HepG2 (cell line): ENCODE results near the gene IER2. TPM values are rescaled to one million over a fixed set of nuclear protein-coding genes. Genes with fewer than 3 reads are reported as not detected.

Source experiments
- AHDC1 ChIP-seq: sonication (generic); formaldehyde crosslinking; IDR thresholded peaks from 2 replicates; pipeline ENCODE4 v1.5.1; 2020; ENCODE audit warnings: mild to moderate bottlenecking, missing genetic modification reagents, borderline replicate concordance
- FOXM1 ChIP-seq: sonication (generic); formaldehyde crosslinking; IDR thresholded peaks from 2 replicates; pipeline ENCODE4 v1.5.0; 2020; ENCODE audit warnings: missing genetic modification reagents
- FOXP1 ChIP-seq, 2 experiments: fragments of 450-650 bp in 1 of 2; IDR thresholded peaks; 2 replicates each; pipeline ENCODE4 v1.6.1; 2017 to 2018; ENCODE audit warnings: antibody characterized with exemption in 1 of 2
- HINFP ChIP-seq: sonication (generic); formaldehyde crosslinking; IDR thresholded peaks from 2 replicates; pipeline ENCODE4 v1.4.0; 2020; ENCODE audit warnings: low read depth, mild to moderate bottlenecking, missing genetic modification reagents
- HOXA5 ChIP-seq: sonication (generic); formaldehyde crosslinking; IDR thresholded peaks from 2 replicates; pipeline ENCODE4 v1.4.0; 2020; ENCODE audit warnings: missing genetic modification reagents
- JDP2 ChIP-seq: sonication (generic); formaldehyde crosslinking; IDR thresholded peaks from 2 replicates; pipeline ENCODE4 v1.8.1; 2022; ENCODE audit warnings: missing genetic modification reagents, borderline replicate concordance
- JUN ChIP-seq: sonication (generic); formaldehyde crosslinking; IDR thresholded peaks from 2 replicates; pipeline ENCODE4 v1.4.0; 2020; ENCODE audit warnings: mild to moderate bottlenecking, missing genetic modification reagents
- KDM2A ChIP-seq: sonication (generic); formaldehyde crosslinking; IDR thresholded peaks from 2 replicates; pipeline ENCODE4 v1.4.0; 2020; ENCODE audit warnings: low read depth, missing genetic modification reagents, borderline replicate concordance
- MAF1 ChIP-seq: sonication (generic); formaldehyde crosslinking; IDR thresholded peaks from 2 replicates; pipeline ENCODE4 v1.5.0; 2020; ENCODE audit warnings: missing genetic modification reagents, borderline replicate concordance
- NR2F1 ChIP-seq, 2 experiments: fragments of 450-650 bp in 1 of 2; formaldehyde crosslinking in 1 of 2; IDR thresholded peaks; 2 replicates each; pipeline versions ENCODE4 v1.5.0 to v1.6.1; 2016 to 2020; ENCODE audit warnings: mild to moderate bottlenecking in 1 of 2, missing compliant biosample characterization in 1 of 2, missing genetic modification reagents in 1 of 2, moderate library complexity in 1 of 2
- RFXANK ChIP-seq: IDR thresholded peaks from 2 replicates; pipeline ENCODE4 v1.6.1; 2016
- TARDBP ChIP-seq: sonication (generic); formaldehyde crosslinking; IDR thresholded peaks from 2 replicates; pipeline ENCODE4 v1.8.0; 2022; ENCODE audit warnings: mild to moderate bottlenecking, missing genetic modification reagents
- THAP11 ChIP-seq: IDR thresholded peaks from 2 replicates; pipeline ENCODE4 v1.6.1; 2016; ENCODE audit warnings: missing biosample characterization, missing genetic modification reagents
- TSC22D2 ChIP-seq: sonication (generic); formaldehyde crosslinking; IDR thresholded peaks from 2 replicates; pipeline ENCODE4 v1.5.1; 2020; ENCODE audit warnings: missing genetic modification reagents, mild to moderate bottlenecking, borderline replicate concordance
- ZNF660 ChIP-seq: sonication (generic); formaldehyde crosslinking; IDR thresholded peaks from 2 replicates; pipeline ENCODE4 v1.5.1; 2020; ENCODE audit warnings: mild to moderate bottlenecking, low read depth, missing genetic modification reagents, borderline replicate concordance
- ZNF879 ChIP-seq: sonication (generic); formaldehyde crosslinking; IDR thresholded peaks from 2 replicates; pipeline ENCODE4 v1.8.1; 2023; ENCODE audit warnings: missing genetic modification reagents
- polyA plus RNA-seq, 8 experiments: library from polyadenylated mRNA; depleted of rRNA in 3 of 8; stranded (reverse) in 7 of 8; unstranded in 1 of 8; fragments of >200 nt; fragmentation: Illumina TruSeq in 4 of 8; extraction: Trizol in 4 of 8; gene quantifications; 2 replicates each; pipeline versions ENCODE4 v1.2.1 to v1.2.3, GENCODE V29; 2011 to 2016; ENCODE audit warnings: low read depth in 4 of 8, missing spikeins in 1 of 8, mixed read lengths in 1 of 8; ENCODE audit not compliant: insufficient read depth in 1 of 8
- total RNA-seq, 5 experiments: library from RNA; depleted of rRNA; stranded (reverse); fragments of >200 nt; fragmentation: Illumina TruSeq; extraction: Trizol; gene quantifications; 2 replicates each; pipeline ENCODE4 v1.2.3, GENCODE V29; 2016; ENCODE audit warnings: low read depth in 1 of 5
- TF ChIP-seq, protein P1 (sequence below): sonication (generic); formaldehyde crosslinking; IDR thresholded peaks from 2 replicates; pipeline ENCODE4 v1.5.0; 2020; ENCODE audit warnings: mild to moderate bottlenecking, missing genetic modification reagents

IER2 gene
- total and polyA plus RNA-seq, 2 of the 13 experiments (the other 11 are each of a cell fraction or from before 2014, with no cell fraction given): 10.1 to 14.3 TPM

- TF ChIP-seq HINFP (CRISPR knock-in tag): peak; percentile 27; the same call in 1 of the 2 replicates
- peak; percentile 70; the same call in 1 of the 2 replicates for TF ChIP-seq TSC22D2 (CRISPR knock-in tag)
- peak; percentile 78 for TF ChIP-seq KDM2A (CRISPR knock-in tag)
- TF ChIP-seq JDP2 (CRISPR knock-in tag): no peak
- TF ChIP-seq FOXM1: no peak
- peak; percentile 8; the same call in 1 of the 2 replicates for TF ChIP-seq TARDBP (CRISPR knock-in tag)
- peak; percentile 37; the same call in 1 of the 2 replicates for TF ChIP-seq HOXA5
- TF ChIP-seq ZNF660 (CRISPR knock-in tag): no peak
- no peak for TF ChIP-seq JUN (CRISPR knock-in tag)
- TF ChIP-seq, protein P1, sequence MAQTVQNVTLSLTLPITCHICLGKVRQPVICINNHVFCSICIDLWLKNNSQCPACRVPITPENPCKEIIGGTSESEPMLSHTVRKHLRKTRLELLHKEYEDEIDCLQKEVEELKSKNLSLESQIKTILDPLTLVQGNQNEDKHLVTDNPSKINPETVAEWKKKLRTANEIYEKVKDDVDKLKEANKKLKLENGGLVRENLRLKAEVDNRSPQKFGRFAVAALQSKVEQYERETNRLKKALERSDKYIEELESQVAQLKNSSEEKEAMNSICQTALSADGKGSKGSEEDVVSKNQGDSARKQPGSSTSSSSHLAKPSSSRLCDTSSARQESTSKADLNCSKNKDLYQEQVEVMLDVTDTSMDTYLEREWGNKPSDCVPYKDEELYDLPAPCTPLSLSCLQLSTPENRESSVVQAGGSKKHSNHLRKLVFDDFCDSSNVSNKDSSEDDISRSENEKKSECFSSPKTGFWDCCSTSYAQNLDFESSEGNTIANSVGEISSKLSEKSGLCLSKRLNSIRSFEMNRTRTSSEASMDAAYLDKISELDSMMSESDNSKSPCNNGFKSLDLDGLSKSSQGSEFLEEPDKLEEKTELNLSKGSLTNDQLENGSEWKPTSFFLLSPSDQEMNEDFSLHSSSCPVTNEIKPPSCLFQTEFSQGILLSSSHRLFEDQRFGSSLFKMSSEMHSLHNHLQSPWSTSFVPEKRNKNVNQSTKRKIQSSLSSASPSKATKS (CRISPR knock-in tag): no peak; the same call in 1 of the 2 replicates
- TF ChIP-seq NR2F1 (CRISPR knock-in tag; IDR thresholded peaks at IDR 0.05): no peak
- TF ChIP-seq THAP11: peak; percentile 72
- no peak for TF ChIP-seq RFXANK (CRISPR knock-in tag)
- TF ChIP-seq FOXP1 (IDR thresholded peaks at IDR 0.05): no peak
- TF ChIP-seq FOXP1 (CRISPR knock-in tag; IDR thresholded peaks at IDR 0.05): no peak
- 0 out of 2 replicates have a peak, but pooled peaks have one; percentile 42 for TF ChIP-seq MAF1 (CRISPR knock-in tag)
- peak; percentile 66; the same call in 1 of the 2 replicates for TF ChIP-seq ZNF879 (CRISPR knock-in tag)
- no peak for TF ChIP-seq AHDC1 (CRISPR knock-in tag)
Measured at GRCh38 chr19:13151605-13152355, 1.6 kb downstream of the IER2 start (continued).
